DND-41 (cell line): ENCODE measurements around the gene CHSY1.
A peak's percentile ranks its signal among the peaks of the same experiment; 100 is the strongest.

Source experiments
- ATAC-seq: fragments of 200-7000 bp; cut with Tn5 transposase; 3 replicates; pipeline ENCODE4 v1.9.1; 2021; ENCODE audit warnings: low read depth; ENCODE audit not compliant: insufficient read depth
- DNase-seq: peaks from one replicate; pipeline ENCODE4 v3.0.0-alpha.2; 2020
- H2AFZ ChIP-seq: 2 replicates; pipeline ENCODE4 v1.6.0; 2012; ENCODE audit warnings: low read depth, low read length
- H3K27ac ChIP-seq: 2 replicates; pipeline ENCODE4 v1.5.1; 2012; ENCODE audit warnings: low read length, inconsistent platforms
- H3K27me3 ChIP-seq: fragments of 200-600 bp; sonication (generic); 2 replicates; pipeline ENCODE4 v1.6.0; 2012; ENCODE audit warnings: low read length, mild to moderate bottlenecking, inconsistent platforms; ENCODE audit not compliant: insufficient read depth, poor library complexity
- H3K36me3 ChIP-seq: 2 replicates; pipeline ENCODE4 v1.5.1; 2012; ENCODE audit warnings: low read length, inconsistent platforms; ENCODE audit not compliant: insufficient read depth
- H3K4me1 ChIP-seq: 2 replicates; pipeline ENCODE4 v1.5.1; 2012; ENCODE audit warnings: mild to moderate bottlenecking, low read length; ENCODE audit not compliant: insufficient read depth
- H3K4me2 ChIP-seq: 2 replicates; pipeline ENCODE4 v1.6.0; 2012; ENCODE audit warnings: mild to moderate bottlenecking, moderate library complexity, low read length, inconsistent platforms; ENCODE audit not compliant: insufficient read depth
- H3K4me3 ChIP-seq, 2 experiments: fragments of 200-600 bp in 1 of 2; shearing (Covaris generic) in 1 of 2; 2 replicates each; pipeline ENCODE4 v1.5.1; 2012 to 2016; ENCODE audit warnings: inconsistent platforms in 2 of 2, low read length in 2 of 2, mild to moderate bottlenecking in 2 of 2, low read depth in 1 of 2, moderate library complexity in 1 of 2
- H3K79me2 ChIP-seq: 2 replicates; pipeline ENCODE4 v1.6.0; 2012; ENCODE audit warnings: low read length, inconsistent platforms; ENCODE audit not compliant: insufficient read depth
- H3K9ac ChIP-seq: 2 replicates; pipeline ENCODE4 v1.6.0; 2012; ENCODE audit warnings: low read depth, mild to moderate bottlenecking, inconsistent platforms, low read length, moderate library complexity
- H3K9me3 ChIP-seq: 2 replicates; pipeline ENCODE4 v1.5.1; 2012; ENCODE audit warnings: low read length, moderate library complexity, mild to moderate bottlenecking, inconsistent platforms; ENCODE audit not compliant: insufficient read depth, severe bottlenecking
- H4K20me1 ChIP-seq: 2 replicates; pipeline ENCODE4 v1.6.0; 2012; ENCODE audit warnings: low read length; ENCODE audit not compliant: insufficient read depth
- CTCF ChIP-seq: IDR thresholded peaks from 2 replicates; pipeline ENCODE4 v1.5.1; 2012; ENCODE audit warnings: borderline replicate concordance, low read length, moderate library complexity, mild to moderate bottlenecking; ENCODE audit not compliant: poor library complexity, severe bottlenecking; ENCODE audit errors: extremely low read depth
- EZH2 ChIP-seq: IDR thresholded peaks from 3 replicates; pipeline ENCODE4 v1.6.1; 2012; ENCODE audit warnings: borderline replicate concordance, low read depth, mild to moderate bottlenecking, moderate library complexity, low read length, inconsistent platforms; ENCODE audit not compliant: severe bottlenecking

Gene CHSY1

DNA sequence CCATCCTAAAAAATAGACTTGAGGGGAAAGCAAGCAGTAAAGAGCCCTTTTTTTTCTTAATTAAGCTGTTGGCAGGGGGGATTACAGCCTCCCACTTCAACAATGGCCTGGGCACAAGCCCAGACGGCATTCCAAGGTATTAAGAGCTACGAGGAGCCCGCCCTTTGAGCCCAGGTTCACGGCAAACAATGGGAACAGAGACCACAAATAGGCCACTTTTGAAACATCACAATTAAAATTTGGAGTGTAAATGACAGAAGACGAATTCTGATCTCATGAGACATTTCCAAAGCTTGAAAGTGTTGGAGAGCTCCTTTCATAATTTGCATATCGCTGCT is 8.9 kb downstream of the CHSY1 start:
- H3K4me3 ChIP-seq, result no peak overlapping the region; a peak in 1 of 4 replicates
- ATAC-seq (no peak), DNase-seq (no peak)
- peaks cover 64% of the 10 kb centered on the region for H3K4me1 ChIP-seq
- peaks cover 97% of the 10 kb centered on the region for H3K79me2 ChIP-seq
- H3K9ac ChIP-seq, result peak overlapping the region; percentile 41
- H3K9me3 ChIP-seq, result no peaks in the 10 kb centered on the region
- H3K27ac ChIP-seq, result peak overlapping the region; percentile 89
- H3K36me3 ChIP-seq, result peaks cover 12% of the 10 kb centered on the region
- no peaks in the 10 kb centered on the region for H3K27me3 ChIP-seq
- H2AFZ ChIP-seq, result no peak overlapping the region
- peaks cover 18% of the 10 kb centered on the region for H4K20me1 ChIP-seq
- no peak for TF ChIP-seq CTCF
- TF ChIP-seq EZH2, result no peak
- H3K4me2 ChIP-seq, result peak overlapping the region; percentile 53

DNA sequence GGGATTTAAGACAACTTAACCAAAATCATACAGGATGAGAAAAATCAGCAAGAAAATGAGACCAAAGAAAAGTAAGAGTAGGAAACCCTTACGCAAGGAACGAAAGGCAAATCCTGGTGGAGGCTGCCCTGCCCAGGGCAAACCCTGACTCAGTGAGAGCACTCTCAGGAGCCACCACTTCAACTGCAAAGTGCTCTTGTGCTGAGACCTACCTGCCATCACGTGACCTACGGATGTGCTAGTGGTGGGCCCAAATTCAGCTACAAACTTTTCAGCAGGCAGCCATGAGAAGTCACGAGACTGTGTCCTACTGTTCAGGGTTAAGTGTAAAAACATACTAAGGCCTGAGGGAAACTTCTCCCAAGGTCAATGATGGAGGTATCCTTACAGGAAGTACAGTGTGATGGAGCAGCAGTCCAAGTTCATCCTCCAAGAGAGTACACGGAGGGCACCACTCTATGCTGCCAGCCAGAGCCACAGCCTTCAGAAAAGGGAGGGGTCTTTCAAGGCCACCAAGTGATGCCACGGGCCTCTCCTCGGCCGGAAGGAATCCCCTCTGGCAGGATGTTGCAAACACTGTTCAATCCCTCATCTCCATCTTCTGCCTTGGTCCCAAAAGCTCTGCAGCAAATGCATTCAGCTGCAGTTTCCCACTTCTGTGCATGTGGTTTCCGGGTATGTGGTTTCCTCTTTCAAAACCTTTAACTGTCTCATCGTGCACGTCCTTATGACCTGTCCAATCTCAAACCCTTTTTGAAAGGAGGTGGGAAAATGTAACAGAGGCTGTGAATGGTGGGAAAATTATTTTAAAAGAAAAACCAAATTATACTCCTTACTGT is 9.5 kb downstream of the CHSY1 start:
- Histone ChIP-seq H4K20me1 (peaks cover 18% of the 10 kb centered on the region), H3K36me3 (peaks cover 8% of the 10 kb centered on the region), H3K4me3 (peak overlapping the region in 1 of 2 experiments; percentile 11; a peak in 2 of 4 replicates), H3K9me3 (no peaks in the 10 kb centered on the region), H3K9ac (peak overlapping the region; percentile 41), H3K27ac (peak overlapping the region; percentile 89), H3K4me2 (peak overlapping the region; percentile 53), H3K4me1 (peaks cover 60% of the 10 kb centered on the region), H3K79me2 (peaks cover 96% of the 10 kb centered on the region), H3K27me3 (no peaks in the 10 kb centered on the region), H2AFZ (no peak overlapping the region)
- TF ChIP-seq EZH2 (no peak), CTCF (no peak)
- ATAC-seq (peak; percentile 88), DNase-seq (peak; percentile 83)

DNA sequence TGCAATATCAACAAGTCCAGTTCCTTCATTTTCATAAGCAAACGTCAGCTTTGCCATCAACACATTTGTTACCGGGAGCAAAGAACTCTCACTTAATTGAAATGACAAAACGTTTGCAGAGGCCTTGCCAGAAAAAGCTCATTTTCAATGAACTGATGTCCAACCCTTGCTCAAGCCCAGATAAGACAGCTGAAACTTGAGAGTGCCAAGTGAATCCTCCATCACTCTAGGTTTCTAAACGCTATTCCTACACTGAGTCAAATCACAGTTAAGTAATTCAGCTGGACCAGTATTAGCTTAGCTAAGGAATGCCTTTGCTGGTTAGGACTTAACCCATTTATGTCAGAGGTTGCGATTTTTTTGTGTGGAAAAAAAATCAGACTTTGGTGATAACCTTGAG is 11.5 kb downstream of the CHSY1 start:
- DNase-seq (no peak), ATAC-seq (no peak)
- H3K36me3 ChIP-seq, result peaks cover 9% of the 10 kb centered on the region
- H3K9ac ChIP-seq, result no peak overlapping the region
- TF ChIP-seq CTCF (no peak), EZH2 (no peak)
- no peaks in the 10 kb centered on the region for H3K9me3 ChIP-seq
- H4K20me1 ChIP-seq, result peaks cover 15% of the 10 kb centered on the region
- H3K4me2 ChIP-seq, result no peak overlapping the region
- peaks cover 40% of the 10 kb centered on the region for H3K4me1 ChIP-seq
- H2AFZ ChIP-seq, result no peak overlapping the region
- H3K27me3 ChIP-seq, result no peaks in the 10 kb centered on the region
- no peak overlapping the region for H3K27ac ChIP-seq
- no peak overlapping the region for H3K4me3 ChIP-seq
- peaks cover 91% of the 10 kb centered on the region for H3K79me2 ChIP-seq
